ENCODE results near the gene PHF21A.
A peak's percentile ranks its signal among the peaks of the same experiment; 100 is the strongest.

The PHF21A gene

GRCh38 chr11:46129133-46129532 lies 7.9 kb upstream of the PHF21A start:
- Histone ChIP-seq H3K36me3 (replicated peaks; ENCODE audit: low read depth, low read length) (no peaks in the 10 kb centered on the region), H3K9me3 (ENCODE audit: insufficient read depth, low read length) (no peaks in the 10 kb centered on the region), H3K79me2 (ENCODE audit: low read length) (no peaks in the 10 kb centered on the region), H3K9ac (ENCODE audit: low read length) (no peak overlapping the region), H3K4me3 (ENCODE audit: low read length) (no peak overlapping the region), H2AFZ (ENCODE audit: low read depth, low read length) (no peak overlapping the region), H3K4me1 (ENCODE audit: low read length) (0 out of 2 replicates have a peak, but pooled peaks cover 5% of the 10 kb centered on the region), H3K4me2 (ENCODE audit: low read length) (no peak overlapping the region), H4K20me1 (ENCODE audit: insufficient read depth, low read length) (no peaks in the 10 kb centered on the region), H3K27ac (ENCODE audit: low read length) (no peak overlapping the region), H3K27me3 (ENCODE audit: low read depth, low read length) (peaks cover 12% of the 10 kb centered on the region)
- TF ChIP-seq, protein P1, sequence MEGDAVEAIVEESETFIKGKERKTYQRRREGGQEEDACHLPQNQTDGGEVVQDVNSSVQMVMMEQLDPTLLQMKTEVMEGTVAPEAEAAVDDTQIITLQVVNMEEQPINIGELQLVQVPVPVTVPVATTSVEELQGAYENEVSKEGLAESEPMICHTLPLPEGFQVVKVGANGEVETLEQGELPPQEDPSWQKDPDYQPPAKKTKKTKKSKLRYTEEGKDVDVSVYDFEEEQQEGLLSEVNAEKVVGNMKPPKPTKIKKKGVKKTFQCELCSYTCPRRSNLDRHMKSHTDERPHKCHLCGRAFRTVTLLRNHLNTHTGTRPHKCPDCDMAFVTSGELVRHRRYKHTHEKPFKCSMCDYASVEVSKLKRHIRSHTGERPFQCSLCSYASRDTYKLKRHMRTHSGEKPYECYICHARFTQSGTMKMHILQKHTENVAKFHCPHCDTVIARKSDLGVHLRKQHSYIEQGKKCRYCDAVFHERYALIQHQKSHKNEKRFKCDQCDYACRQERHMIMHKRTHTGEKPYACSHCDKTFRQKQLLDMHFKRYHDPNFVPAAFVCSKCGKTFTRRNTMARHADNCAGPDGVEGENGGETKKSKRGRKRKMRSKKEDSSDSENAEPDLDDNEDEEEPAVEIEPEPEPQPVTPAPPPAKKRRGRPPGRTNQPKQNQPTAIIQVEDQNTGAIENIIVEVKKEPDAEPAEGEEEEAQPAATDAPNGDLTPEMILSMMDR (IDR thresholded peaks at IDR 0.05; ENCODE audit: low read depth, low read length), result no peak
- no peak for TF ChIP-seq EZH2phosphoT487 (IDR thresholded peaks at IDR 0.05; ENCODE audit: low read depth)

DNA sequence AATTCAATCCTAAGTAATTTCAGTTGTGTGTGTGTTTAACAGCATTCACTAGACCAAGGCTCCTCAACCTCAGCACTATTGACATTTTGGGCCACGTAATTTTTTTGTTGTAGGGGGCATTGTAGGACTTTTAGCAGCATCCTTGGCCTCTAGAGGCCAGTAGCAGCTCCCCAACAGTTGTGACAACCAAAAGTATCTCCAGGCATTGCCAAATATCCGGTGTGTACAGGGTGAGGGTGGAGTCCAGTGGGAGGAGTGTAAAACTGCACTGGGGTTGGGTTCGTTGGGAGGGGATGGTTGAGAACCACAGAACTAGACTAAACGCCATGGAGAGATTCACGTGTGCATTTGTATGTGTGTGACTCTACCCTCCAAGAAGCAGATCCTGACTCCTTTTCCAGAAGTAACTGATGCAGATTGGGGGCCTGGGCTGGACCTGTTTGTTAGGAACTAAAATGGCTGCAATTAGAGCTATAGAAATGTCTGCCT lies 5.9 kb upstream of the PHF21A start:
- Histone ChIP-seq H3K4me1 (ENCODE audit: low read length) (peaks cover 12% of the 10 kb centered on the region; the same call in 1 of the 2 replicates), H3K9ac (ENCODE audit: low read length) (no peak overlapping the region), H3K79me2 (ENCODE audit: low read length) (no peaks in the 10 kb centered on the region), H4K20me1 (ENCODE audit: insufficient read depth, low read length) (no peaks in the 10 kb centered on the region), H3K4me2 (ENCODE audit: low read length) (peak overlapping the region; percentile 27; the same call in 1 of the 2 replicates), H2AFZ (ENCODE audit: low read depth, low read length) (peak overlapping the region; percentile 1; the same call in 1 of the 2 replicates), H3K27ac (ENCODE audit: low read length) (no peak overlapping the region), H3K27me3 (ENCODE audit: low read depth, low read length) (0 out of 2 replicates have a peak, but pooled peaks cover 8% of the 10 kb centered on the region), H3K4me3 (ENCODE audit: low read length) (no peak overlapping the region), H3K36me3 (replicated peaks; ENCODE audit: low read depth, low read length) (no peaks in the 10 kb centered on the region), H3K9me3 (ENCODE audit: insufficient read depth, low read length) (no peaks in the 10 kb centered on the region)
- no peak for TF ChIP-seq EZH2phosphoT487 (IDR thresholded peaks at IDR 0.05; ENCODE audit: low read depth)
- TF ChIP-seq, protein P1 (IDR thresholded peaks at IDR 0.05; ENCODE audit: low read depth, low read length), result peak; percentile 58

GRCh38 chr11:46125284-46125683 lies 4.0 kb upstream of the PHF21A start:
- H4K20me1 ChIP-seq (ENCODE audit: insufficient read depth, low read length), result no peaks in the 10 kb centered on the region
- no peaks in the 10 kb centered on the region for H3K36me3 ChIP-seq (replicated peaks; ENCODE audit: low read depth, low read length)
- no peak overlapping the region for H2AFZ ChIP-seq (ENCODE audit: low read depth, low read length)
- no peak overlapping the region for H3K27ac ChIP-seq (ENCODE audit: low read length)
- TF ChIP-seq, protein P1 (IDR thresholded peaks at IDR 0.05; ENCODE audit: low read depth, low read length), result no peak
- no peak for TF ChIP-seq EZH2phosphoT487 (IDR thresholded peaks at IDR 0.05; ENCODE audit: low read depth)
- no peaks in the 10 kb centered on the region for H3K9me3 ChIP-seq (ENCODE audit: insufficient read depth, low read length)
- H3K9ac ChIP-seq (ENCODE audit: low read length), result no peak overlapping the region
- no peak overlapping the region for H3K4me2 ChIP-seq (ENCODE audit: low read length)
- H3K4me1 ChIP-seq (ENCODE audit: low read length), result peaks cover 12% of the 10 kb centered on the region; the same call in 1 of the 2 replicates
- peaks cover 3% of the 10 kb centered on the region; the same call in 1 of the 2 replicates for H3K79me2 ChIP-seq (ENCODE audit: low read length)
- H3K27me3 ChIP-seq (ENCODE audit: low read depth, low read length), result 0 out of 2 replicates have a peak, but pooled peaks cover 5% of the 10 kb centered on the region
- no peak overlapping the region for H3K4me3 ChIP-seq (ENCODE audit: low read length)

- TF ChIP-seq EZH2phosphoT487 (IDR thresholded peaks at IDR 0.05; ENCODE audit: low read depth), result no peak
- TF ChIP-seq, protein P1 (IDR thresholded peaks at IDR 0.05; ENCODE audit: low read depth, low read length), result no peak
- Histone ChIP-seq H2AFZ (ENCODE audit: low read depth, low read length) (no peak overlapping the region), H3K27ac (ENCODE audit: low read length) (no peak overlapping the region), H3K9ac (ENCODE audit: low read length) (peak overlapping the region; percentile 71; the same call in 1 of the 2 replicates), H3K27me3 (ENCODE audit: low read depth, low read length) (no peaks in the 10 kb centered on the region), H4K20me1 (ENCODE audit: insufficient read depth, low read length) (peaks cover 7% of the 10 kb centered on the region; the same call in 1 of the 2 replicates), H3K9me3 (ENCODE audit: insufficient read depth, low read length) (no peaks in the 10 kb centered on the region), H3K4me3 (ENCODE audit: low read length) (peak overlapping the region; percentile 96; the same call in 1 of the 2 replicates), H3K79me2 (ENCODE audit: low read length) (peaks cover 21% of the 10 kb centered on the region), H3K4me2 (ENCODE audit: low read length) (peak overlapping the region; percentile 94), H3K4me1 (ENCODE audit: low read length) (peaks cover 19% of the 10 kb centered on the region), H3K36me3 (replicated peaks; ENCODE audit: low read depth, low read length) (no peaks in the 10 kb centered on the region)
Measured at GRCh38 chr11:46122945-46123715, 1.9 kb upstream of the PHF21A start.

All from OCI-LY3 (cell line).